DLD1 (cell line): ENCODE results near the gene EIF2S3B.

Experiments used
- in situ Hi-C: cut with HindIII; loops from 2 replicates; pipeline ENCODE4 v1.10.0; 2017; ENCODE audit warnings: low sequenced_read_pairs

EIF2S3B gene

DNA sequence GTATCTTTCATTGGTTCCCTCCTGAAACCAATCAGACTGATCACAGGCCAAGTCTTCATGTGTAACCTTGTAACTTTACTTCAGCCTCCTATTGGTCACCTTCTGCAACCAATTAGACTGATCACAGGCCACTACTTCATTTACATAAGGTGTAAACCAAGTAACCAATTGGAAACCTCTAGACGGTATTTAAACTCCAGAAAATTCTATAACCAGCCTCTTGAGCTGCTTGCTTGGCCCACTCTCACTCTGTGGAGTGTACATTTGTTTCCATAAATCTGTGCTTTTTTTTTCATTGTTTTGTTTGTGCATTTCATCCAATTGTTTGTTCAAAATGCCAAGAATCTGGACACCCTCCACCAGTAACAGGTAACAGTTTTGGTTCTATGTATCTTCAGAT, 47.5 kb downstream of the EIF2S3B start:
- in situ Hi-C loops, result no loop called here

DNA sequence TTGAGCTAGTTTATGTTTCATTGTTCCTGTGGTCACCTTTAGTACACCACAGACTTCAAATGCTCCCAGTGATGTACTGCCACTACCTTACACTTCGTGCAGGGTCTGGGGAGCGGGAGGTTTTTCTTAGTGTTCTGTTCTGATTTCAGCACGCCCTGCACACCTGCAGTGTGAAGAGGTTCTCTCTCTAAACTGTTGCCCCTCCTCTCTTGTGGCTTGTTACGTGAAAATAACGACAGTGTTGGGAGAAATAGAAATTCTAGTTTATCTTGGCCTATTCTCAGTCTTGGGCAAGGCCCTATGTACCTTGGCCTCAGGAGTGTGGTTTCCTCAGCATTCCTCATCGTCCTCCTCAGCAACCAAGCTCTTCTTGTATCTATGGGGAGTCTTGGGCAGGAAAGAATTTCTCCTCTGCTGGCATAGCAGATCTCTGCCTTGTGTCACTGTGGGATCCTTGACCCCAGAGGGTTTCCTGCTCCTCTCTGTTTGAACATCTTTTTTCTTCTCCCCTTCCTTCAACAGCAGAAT, 48.6 kb downstream of the EIF2S3B start:
- in situ Hi-C loops, result no loop called here

DNA sequence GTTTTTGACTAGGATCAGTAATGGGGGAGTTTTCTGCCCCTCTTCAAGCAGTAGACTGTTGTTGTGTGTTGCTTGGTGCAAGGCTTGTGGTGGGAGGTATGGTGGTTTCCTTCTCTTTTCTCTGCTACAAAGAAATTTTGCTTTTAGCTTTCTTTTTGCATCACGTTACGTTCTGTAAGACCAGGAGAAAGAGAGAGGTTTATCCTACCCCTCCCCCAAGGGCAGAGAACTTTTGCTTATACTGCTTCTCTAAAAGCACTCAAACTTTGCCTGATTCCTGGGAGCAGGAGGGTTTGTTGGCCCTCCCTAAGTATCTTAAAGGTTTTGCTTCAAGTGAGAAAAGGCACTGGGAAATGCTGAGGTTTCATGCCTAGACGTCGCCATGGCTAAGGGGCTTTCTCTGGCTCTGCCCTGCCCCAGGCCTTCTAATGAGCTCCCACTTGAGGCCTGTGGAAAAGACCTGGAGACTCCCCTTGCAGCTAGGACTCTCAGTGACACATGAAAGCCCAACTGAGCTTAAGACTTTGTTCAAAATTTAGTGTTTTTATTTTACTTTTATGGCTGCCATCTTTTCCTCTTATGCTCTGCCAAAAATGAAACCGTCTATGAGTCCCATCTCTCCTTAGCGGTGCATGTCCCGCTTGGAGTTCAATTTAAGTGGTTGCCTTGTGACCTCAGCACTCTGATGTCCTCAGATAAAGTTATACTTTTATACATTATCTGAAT, 49.2 kb downstream of the EIF2S3B start:
- in situ Hi-C loops, result no loop called here

DNA sequence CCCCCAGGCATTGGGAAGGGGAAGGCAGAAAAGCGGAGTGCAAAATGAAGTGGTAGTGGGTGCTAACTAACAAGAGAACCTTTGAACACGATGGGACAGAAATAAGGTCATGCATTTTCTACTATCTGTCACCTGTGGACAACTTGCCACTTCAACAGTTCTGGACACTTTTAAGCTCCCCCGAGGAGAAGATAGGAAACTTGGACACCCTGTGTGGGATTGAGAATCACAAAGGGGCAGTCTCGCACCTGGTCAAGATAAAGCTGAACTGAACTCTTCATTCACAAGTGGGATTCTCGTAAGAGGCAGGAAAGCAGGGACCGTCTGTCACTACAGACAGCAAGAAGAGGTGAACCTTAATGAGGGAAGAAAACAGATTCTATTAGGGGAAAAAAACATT, 51.6 kb downstream of the EIF2S3B start:
- in situ Hi-C loops, result no loop called here

DNA sequence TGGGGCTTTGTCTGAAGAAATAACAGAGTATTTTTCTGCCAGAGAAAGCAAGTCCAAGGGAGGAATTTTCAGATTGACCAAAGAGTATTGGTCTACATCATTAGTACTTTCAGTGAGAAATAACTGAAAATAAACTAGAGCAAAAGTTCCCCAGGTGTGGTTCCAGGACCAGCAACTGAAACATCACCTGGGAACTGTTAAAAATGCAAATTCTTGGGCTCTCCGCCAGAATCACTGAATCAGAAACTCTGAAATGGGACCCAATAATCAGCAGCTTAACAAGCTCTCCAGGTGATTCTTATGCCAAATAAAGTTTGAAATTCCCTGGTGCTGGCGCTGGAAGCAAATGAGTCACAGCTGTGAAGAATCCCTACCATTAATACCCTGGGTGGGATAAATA, 52.1 kb downstream of the EIF2S3B start:
- in situ Hi-C loops, result no loop called here
